Esophagus muscularis mucosa (tissue), 4 donors: Measurements from ENCODE around the gene RAB14.

Source experiments
- CTCF ChIP-seq, 3 experiments: fragments of 200-600 bp in 2 of 3; fragments of 450-650 bp in 1 of 3; sonication (generic) in 2 of 3; IDR thresholded peaks; one replicate each; pipeline ENCODE4 v1.5.1; 2017 to 2019; ENCODE audit warnings: antibody characterized with exemption in 3 of 3, mild to moderate bottlenecking in 2 of 3, moderate library complexity in 1 of 3
- EP300 ChIP-seq: sonication (generic); formaldehyde crosslinking; IDR thresholded peaks from one replicate; pipeline ENCODE4 v1.6.1; 2017; ENCODE audit warnings: antibody characterized with exemption
- POLR2A ChIP-seq: fragments of 450-650 bp; IDR thresholded peaks from one replicate; pipeline ENCODE4 v1.6.1; 2017; ENCODE audit warnings: antibody characterized with exemption, moderate library complexity, mild to moderate bottlenecking, low read depth
- POLR2AphosphoS5 ChIP-seq, 2 donors: sonication (generic); formaldehyde crosslinking; IDR thresholded peaks; one replicate each; pipeline ENCODE4 v1.6.1; 2017; ENCODE audit warnings: antibody characterized with exemption in 2 of 2

GRCh38 chr9:121249563-121249962 lies 47.9 kb upstream of the RAB14 start:
- TF ChIP-seq POLR2A (no peak), CTCF (IDR thresholded peaks at IDR 0.05) (no peak), EP300 (no peak), POLR2AphosphoS5 (IDR thresholded peaks at IDR 0.05) (no peak)
